Glomerular visceral epithelial cell (primary cell): Measurements from ENCODE around the gene CHD6.

ENCODE experiments used
- DNase-seq: peaks from one replicate; pipeline ENCODE4 v3.0.0-alpha.2; 2016; ENCODE audit errors: extremely low spot score

Gene CHD6

GRCh38 chr20:41366546-41367392, 251.4 kb downstream of the CHD6 start, which contains the start of gene EMILIN3:
TSS of gene EMILIN3 (minus strand) at chr20:41366818. CDS start at chr20:41366634, 184 bp downstream.
- DNase-seq, result no peak

GRCh38 chr20:41365777-41366545, 252.2 kb downstream of the CHD6 start:
- no peak for DNase-seq

DNA sequence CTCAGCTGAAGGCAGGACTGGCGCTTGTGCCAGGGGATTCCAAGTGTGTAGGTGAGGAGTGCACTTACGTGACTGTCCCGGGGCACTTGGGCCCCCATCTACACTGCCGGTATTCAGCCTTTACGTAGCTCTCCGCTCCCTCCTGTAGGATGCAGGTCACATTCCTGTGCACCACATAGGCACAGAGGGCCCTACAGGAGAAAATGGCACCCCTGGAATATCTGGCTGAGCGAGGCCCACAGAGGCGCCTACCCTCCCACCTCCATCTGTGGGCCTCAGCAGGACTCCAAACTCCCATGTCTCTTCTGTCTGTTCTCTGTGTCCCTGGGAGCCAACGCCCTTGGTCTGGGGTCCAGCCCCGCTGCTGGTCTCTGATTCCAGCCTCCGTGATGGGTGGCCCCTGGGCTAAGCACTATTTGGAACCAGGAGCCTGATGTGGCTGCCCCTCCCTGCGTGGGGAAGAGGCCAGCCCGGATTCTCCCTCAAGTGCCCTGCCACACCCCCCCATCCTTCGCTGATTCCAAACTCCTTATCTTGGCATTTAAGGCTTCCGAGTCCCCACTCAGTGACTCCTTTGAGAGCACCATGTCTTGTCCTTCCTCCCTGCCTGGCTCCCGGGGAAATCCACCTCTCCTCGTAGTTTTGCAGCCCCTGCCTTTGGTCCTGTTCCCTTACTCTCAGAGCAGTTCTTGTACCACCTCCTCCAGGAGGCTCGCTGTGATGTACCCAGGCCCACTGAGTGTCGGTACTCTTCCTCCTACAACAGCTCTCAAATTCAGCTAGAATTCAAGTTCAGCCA, 253.0 kb downstream of the CHD6 start:
- DNase-seq, result no peak

DNA sequence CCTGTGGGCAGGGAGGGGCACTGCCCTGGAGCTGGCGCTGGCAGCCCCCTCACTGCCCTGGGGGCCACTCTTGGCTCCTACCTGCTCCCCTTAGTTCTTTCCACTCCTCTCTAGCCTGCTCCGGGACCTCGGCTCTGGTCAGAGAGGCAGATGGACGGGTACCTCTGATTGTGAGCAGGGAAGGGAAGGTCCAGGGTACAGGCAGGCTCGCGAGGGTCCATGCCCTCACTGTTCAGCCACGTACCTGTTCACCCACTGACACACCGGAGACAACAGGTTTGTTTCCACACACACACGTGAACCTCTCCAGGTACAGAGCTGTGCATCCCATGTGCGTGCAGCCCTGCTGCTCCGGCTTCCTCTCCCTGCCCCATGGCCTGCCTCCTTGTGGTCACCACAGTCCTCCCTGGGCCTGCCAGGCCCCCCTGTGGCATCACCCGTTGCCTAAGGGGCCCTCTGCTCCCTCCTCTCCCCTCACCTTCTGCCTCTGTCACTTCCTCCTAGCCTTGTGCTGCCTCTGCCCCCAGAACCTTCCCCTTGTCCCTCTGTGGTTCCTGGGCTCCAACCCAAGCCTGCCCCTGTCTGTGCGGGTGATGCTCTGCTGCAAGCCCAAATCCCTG, 253.8 kb downstream of the CHD6 start:
- DNase-seq, result no peak

DNA sequence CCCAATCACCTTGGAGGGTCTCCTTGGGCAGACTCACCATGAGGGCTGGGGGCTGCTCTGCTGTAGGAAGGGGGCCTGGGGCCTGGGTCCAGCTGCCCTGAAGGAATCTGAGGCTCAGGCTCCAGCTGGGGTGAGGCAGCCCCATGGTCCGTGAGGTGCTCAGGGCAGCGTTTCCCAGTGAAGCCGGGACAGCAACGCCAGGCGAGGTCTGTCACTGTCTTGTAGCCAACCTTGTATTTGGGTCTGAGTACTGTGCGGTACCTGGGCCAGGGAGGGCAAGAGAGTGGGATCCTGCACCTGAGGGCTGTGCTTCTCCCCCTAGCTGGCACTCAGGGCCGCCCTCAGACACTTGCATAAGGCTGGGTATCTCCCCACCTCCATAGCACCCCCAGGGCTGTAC, 254.6 kb downstream of the CHD6 start:
- DNase-seq, result no peak

DNA sequence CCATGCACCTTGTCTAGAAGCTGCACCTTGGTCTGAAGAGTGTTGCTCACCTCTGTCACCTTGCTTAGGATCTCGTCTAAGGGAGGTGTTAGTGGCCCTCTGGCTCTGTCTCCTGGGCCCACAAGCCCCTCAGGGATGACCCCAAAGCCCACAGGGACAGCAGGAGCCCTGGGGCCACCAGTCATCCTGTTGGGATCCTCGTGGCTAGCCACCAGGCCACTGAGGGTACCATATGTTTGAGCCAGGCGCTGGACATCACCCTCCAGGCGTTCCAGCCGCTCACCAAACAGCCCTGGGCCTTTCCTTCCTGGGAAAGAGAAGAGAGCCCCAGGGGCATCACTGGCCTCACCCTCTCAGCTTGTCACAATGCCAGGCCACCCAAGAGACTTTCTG, 255.4 kb downstream of the CHD6 start:
- DNase-seq, result no peak

DNA sequence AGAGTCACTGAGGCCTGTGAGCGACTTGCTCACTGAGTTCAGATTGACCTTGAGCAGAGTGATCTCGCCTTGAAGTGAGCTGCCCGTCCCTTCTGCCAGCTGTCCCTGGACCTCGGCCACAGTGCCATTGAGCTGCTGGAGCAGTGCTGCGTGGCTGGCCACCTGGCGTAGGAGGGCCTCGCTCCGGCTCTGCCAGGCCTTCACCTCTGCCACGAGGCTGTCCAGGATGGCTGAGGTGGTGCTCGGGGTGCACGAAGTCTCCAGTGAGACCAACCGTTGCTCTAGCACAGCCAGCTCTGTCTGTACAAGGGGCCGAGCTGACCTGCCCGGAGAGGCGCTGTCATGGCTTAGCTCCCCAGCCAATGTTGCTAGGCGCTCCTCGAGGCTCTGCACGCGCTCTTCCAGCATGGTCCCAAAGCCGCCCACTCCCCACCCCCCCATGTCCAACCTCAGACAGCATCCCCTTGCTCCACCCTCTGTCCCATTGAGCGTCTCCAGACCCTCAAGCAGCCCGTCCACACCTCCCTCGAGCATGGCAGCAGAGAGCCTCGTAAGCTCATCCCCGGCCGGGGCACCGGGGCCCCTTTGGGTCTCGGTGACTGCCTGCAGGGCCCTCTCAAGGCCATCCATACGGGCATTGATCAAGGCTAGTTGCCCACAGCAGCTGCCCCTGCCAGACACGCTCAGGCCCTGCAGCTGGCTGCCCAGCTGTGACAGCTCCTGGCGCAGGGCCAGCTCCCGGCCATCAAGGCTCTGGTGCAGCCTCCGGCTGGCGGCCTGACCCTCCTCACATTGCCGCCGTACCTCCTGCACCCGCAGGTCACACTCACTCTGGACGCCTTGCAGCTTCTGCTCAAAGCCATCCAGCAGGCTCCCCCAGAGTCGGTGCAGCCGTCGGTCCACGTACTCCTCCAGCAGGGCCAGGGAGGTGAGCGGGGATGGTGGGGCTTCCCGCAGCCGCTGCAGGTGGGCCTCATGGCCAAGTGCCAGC, 256.1 kb downstream of the CHD6 start:
- DNase-seq, result no peak

DNA sequence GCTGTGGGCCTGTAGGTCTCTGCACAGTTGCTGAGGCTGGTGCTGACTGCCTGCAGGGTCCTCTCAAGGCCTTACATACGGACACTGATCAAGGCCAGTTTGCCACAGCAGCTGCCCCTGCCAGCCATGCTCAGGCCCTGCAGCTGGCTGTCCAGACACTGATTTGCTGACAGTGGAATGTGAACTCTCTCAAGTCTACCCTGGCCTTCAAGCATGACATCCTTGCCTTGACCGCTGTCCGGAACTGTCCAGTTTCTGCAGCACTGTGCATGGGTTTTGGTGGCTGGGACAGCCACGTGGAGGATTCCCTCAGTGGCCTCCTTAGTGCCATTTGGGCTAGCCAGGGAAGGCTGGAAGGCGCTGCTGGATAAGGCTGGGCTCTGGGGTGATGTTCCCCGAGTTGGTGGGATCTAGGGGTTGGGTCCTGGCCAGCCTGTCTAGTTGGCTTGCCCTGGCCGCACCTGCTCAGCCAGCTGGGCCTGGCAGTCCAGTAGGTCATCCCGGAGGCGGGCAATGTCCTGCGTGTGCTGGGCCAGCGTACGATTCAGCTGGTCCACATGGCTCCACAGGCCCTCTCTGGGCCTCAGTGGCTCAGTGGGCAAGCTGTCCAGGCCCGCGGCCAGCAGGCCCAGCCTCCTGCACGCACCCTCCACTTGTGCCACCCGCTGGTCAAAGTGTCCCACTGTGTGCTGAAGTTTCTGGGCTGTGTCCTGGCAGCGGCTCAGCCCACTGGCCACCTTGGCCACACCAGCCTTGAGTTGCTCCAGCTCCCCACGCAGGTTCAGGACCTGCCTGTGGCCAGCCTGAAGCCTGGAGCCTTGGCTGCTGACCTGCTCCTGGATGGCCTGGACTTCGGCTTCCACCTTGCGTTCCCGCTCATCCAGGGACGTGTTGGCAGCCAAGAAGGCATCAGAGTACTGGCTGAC, 257.1 kb downstream of the CHD6 start:
- no peak for DNase-seq

DNA sequence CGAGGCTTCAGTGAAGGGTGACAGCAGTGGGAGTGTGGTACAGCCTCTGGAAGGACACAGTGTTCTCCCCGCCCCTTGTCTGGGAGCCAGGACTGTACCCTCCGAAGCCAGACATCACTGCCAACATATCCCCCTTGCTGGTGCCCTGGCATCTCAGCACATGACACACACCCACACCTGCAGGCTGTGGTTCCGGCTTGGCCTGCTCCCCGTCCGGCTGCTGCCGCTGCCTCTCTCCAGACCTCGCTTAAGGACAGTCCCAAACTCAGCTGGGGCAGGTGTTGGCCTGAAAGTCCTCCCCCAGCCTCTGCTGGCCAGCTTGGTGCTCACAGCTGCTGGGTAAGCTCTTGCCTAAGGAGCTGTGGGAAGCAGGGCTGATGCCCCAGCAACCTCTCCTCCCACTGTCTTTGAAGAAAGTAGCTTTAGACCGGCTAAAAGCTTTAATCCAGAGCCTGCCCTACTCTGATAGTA, 258.6 kb downstream of the CHD6 start:
- no peak for DNase-seq

DNA sequence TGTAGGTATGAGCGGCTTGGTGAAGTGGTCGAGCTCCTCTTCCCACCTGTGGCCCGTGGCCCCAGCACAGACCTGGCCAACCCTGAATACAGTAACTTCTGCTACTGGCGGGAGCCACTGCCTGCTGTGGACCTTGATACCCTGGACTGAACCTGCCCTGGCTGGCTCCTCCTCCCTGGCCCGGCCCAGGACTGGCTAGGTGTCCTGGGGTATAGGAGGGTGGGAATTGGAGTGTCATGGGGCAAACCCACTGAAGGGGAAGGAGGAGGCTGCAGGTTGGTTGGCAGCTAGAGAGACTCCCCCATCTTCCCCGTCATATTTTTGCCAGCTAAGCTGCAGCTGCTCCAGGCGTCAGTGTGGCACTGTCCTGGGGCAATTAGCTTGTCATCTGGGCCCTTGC, 259.5 kb downstream of the CHD6 start:
- no peak for DNase-seq

DNA sequence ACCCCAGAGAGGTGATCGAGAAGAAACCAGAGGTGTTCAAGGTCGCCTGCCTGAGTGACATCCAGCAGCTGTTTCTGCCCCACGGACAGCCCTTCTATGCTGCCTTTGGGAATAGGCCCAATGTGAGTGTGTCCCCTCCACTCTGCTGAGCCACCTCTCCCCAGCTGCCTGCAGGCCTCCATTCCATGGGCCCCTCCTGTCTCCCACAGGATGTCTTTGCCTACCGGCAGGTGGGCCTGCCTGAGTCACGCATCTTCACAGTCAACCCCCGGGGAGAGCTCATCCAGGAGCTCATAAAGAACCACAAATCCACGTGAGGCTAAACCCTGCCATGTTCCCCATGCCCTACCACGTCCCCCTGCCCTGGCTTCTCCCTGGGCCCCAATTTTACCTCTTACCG, 259.9 kb downstream of the CHD6 start:
- DNase-seq, result no peak

DNA sequence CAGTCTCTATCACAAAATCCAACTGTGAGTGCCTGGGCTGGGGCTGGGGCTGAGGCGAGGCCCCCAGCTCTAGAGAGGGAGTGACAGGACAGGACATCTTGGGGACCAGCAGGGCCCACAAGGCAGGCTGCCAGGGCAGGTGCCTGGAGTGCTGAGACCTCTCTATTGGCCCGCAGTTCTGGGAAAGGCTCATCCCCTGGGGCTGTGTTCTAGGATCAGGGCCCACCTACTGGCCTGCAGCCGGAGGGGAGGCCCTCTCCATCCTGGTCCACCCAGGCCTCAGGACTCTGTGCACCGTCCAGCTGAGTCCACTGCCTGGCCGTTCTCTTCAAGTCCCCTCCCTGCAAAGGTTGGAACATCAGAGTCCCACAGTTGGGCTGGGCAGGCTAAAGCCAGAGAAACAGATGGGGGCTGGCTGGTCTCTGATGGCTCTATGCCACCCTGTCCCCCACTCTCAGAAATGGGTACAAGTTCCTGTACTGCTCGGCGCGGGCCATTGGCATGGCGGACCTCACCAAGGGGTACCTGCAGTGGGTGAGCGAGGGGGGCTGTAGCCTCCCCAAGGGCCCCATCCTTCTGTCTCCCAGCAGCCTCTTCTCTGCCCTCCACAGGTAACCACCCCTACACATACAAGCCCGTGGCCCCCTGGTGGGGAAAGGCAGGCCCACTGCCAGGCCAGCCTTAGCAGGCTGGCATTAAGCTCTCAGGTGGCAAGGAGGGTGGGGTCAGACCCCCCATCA, 260.6 kb downstream of the CHD6 start:
- DNase-seq, result no peak

DNA sequence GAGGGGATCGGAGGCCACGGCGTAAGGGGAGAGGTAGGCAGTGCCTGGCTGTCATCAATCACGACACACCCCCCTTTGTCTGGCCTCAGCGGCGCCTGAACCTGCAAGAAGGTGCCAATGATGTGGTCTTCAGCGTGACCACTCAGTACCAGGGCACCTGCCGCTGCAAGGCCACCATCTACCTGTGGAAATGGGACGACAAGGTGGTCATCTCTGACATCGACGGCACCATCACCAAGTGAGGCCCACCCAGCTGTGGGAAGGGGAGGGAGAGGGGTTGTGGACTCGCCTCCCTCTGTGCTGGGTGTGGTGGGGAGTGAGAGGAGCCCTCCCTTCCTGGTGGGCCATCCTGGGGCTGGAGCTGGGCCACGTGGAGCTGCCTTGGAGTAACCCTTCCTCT, 261.2 kb downstream of the CHD6 start:
- no peak for DNase-seq

DNA sequence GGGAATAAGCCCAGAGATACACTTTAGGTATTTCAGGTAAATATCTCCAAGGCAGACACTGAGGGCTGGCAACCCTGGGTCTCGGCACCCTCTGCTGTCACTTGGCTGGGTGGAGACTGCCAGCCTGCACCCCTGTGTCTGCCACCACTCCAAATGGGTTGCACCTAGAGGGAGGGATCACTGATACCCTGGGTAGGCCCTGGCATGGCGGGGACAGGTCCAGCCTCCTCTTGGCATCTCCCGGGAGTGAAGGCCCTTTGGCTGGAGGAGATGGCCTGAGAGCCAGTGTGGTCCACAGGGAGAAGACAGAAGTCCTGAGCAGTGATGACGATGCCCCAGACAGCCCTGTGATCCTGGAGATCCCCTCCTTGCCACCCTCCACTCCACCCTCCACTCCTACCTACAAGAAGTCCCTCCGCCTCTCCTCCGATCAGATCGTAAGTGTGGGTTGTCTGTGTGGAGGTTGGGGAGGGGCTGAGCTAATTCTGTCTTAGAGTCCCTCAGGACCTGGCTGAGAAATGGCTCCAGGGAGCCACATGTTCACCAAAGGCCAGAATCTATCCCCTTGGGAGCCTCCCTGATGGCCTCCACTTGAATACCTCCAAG, 262.5 kb downstream of the CHD6 start:
- DNase-seq, result no peak

GRCh38 chr20:41355192-41355591, 263.0 kb downstream of the CHD6 start:
- DNase-seq, result no peak

- no peak for DNase-seq
These were observed 264.6 kb downstream of the CHD6 start for GRCh38 chr20:41353530-41353929.

GRCh38 chr20:41352666-41353065, 265.5 kb downstream of the CHD6 start:
- DNase-seq, result no peak

GRCh38 chr20:41352106-41352505, 266.1 kb downstream of the CHD6 start:
- DNase-seq, result no peak
